Liver (tissue), 9 donors: Measurements from ENCODE around the gene L3MBTL1. TPM values are rescaled to one million over a fixed set of nuclear protein-coding genes. Genes with fewer than 3 reads are reported as not detected.

Experiments used
- DNase-seq: peaks from one replicate; pipeline ENCODE4 v3.0.0-alpha.2; 2017; ENCODE audit warnings: low spot score
- H3K27ac ChIP-seq, 2 donors: one replicate each; pipeline ENCODE4 v1.7.0; 2013; ENCODE audit warnings: inconsistent platforms in 2 of 2, low read length in 2 of 2, control low read depth in 1 of 2, low read depth in 1 of 2, mild to moderate bottlenecking in 1 of 2
- H3K27me3 ChIP-seq, 4 donors: one replicate each; pipeline versions ENCODE4 v1.6.1 to v1.7.0; 2013; ENCODE audit warnings: low read length in 3 of 4, inconsistent platforms in 1 of 4, mild to moderate bottlenecking in 1 of 4, moderate library complexity in 1 of 4; ENCODE audit not compliant: control insufficient read depth in 4 of 4, insufficient read depth in 4 of 4
- H3K36me3 ChIP-seq, 4 donors: one replicate each; pipeline versions ENCODE4 v1.6.1 to v1.7.0; 2013; ENCODE audit warnings: low read length in 3 of 4, mild to moderate bottlenecking in 3 of 4, low read depth in 1 of 4, moderate library complexity in 1 of 4; ENCODE audit not compliant: control insufficient read depth in 4 of 4, insufficient read depth in 3 of 4
- H3K4me1 ChIP-seq, 4 donors: one replicate each; pipeline versions ENCODE4 v1.6.1 to v1.7.0; 2013; ENCODE audit warnings: low read length in 3 of 4, mild to moderate bottlenecking in 3 of 4, moderate library complexity in 1 of 4; ENCODE audit not compliant: control insufficient read depth in 4 of 4, insufficient read depth in 4 of 4
- H3K4me3 ChIP-seq, 3 donors: one replicate each; pipeline versions ENCODE4 v1.6.1 to v1.7.0; 2013; ENCODE audit warnings: low read length in 3 of 3, control low read depth in 1 of 3, low read depth in 1 of 3, mild to moderate bottlenecking in 1 of 3
- H3K9ac ChIP-seq, 2 donors: one replicate each; pipeline ENCODE4 v1.7.0; 2013; ENCODE audit warnings: low read length in 2 of 2, mild to moderate bottlenecking in 2 of 2, moderate library complexity in 2 of 2, control low read depth in 1 of 2, low read depth in 1 of 2
- H3K9me3 ChIP-seq, 4 donors: one replicate each; pipeline versions ENCODE4 v1.6.1 to v1.7.0; 2013; ENCODE audit warnings: low read length in 3 of 4; ENCODE audit not compliant: control insufficient read depth in 4 of 4
- CTCF ChIP-seq: fragments of 150-350 bp; IDR thresholded peaks from 2 replicates; pipeline ENCODE4 v1.5.1; 2017; ENCODE audit warnings: improper control_type of control experiment, low read depth, low read length; ENCODE audit not compliant: missing input control
- EGR1 ChIP-seq, 2 donors: IDR thresholded peaks; 2 replicates each; pipeline ENCODE4 v1.6.1; 2016 to 2018; ENCODE audit warnings: antibody characterized with exemption in 2 of 2, low read depth in 2 of 2
- FOXA1 ChIP-seq: IDR thresholded peaks from 2 replicates; pipeline ENCODE4 v1.6.1; 2016; ENCODE audit warnings: antibody characterized with exemption
- FOXA2 ChIP-seq: IDR thresholded peaks from 2 replicates; pipeline ENCODE4 v1.6.1; 2016; ENCODE audit warnings: antibody characterized with exemption
- GABPA ChIP-seq, 2 donors: IDR thresholded peaks in 1 of 2; conservative IDR thresholded peaks in 1 of 2; 2 replicates each; pipeline ENCODE4 v1.6.1; 2016; ENCODE audit warnings: antibody characterized with exemption in 2 of 2, mild to moderate bottlenecking in 1 of 2, moderate library complexity in 1 of 2
- HNF4A ChIP-seq, 2 donors: conservative IDR thresholded peaks; 2 replicates each; pipeline ENCODE4 v1.6.1; 2016; ENCODE audit warnings: antibody characterized with exemption in 2 of 2, mild to moderate bottlenecking in 2 of 2
- HNF4G ChIP-seq: IDR thresholded peaks from 2 replicates; pipeline ENCODE4 v1.6.1; 2016; ENCODE audit warnings: antibody characterized with exemption
- JUND ChIP-seq, 2 donors: IDR thresholded peaks; 2 replicates each; pipeline ENCODE4 v1.6.1; 2016; ENCODE audit warnings: antibody characterized with exemption in 2 of 2
- MAX ChIP-seq: IDR thresholded peaks from 2 replicates; pipeline ENCODE4 v1.6.1; 2016; ENCODE audit warnings: antibody characterized with exemption
- NR2F2 ChIP-seq: IDR thresholded peaks from 2 replicates; pipeline ENCODE4 v1.6.1; 2016; ENCODE audit warnings: antibody characterized with exemption
- RAD21 ChIP-seq, 2 donors: IDR thresholded peaks; 2 replicates each; pipeline ENCODE4 v1.6.1; 2016; ENCODE audit warnings: antibody characterized with exemption in 2 of 2, mild to moderate bottlenecking in 2 of 2
- REST ChIP-seq: IDR thresholded peaks from 2 replicates; pipeline ENCODE4 v1.6.1; 2016; ENCODE audit warnings: antibody characterized with exemption, mild to moderate bottlenecking
- RXRA ChIP-seq, 2 donors: IDR thresholded peaks; 2 replicates each; pipeline ENCODE4 v1.6.1; 2017 to 2018; ENCODE audit warnings: antibody characterized with exemption in 2 of 2, mild to moderate bottlenecking in 1 of 2
- SP1 ChIP-seq: IDR thresholded peaks from 2 replicates; pipeline ENCODE4 v1.6.1; 2018; ENCODE audit warnings: antibody characterized with exemption, mild to moderate bottlenecking
- TAF1 ChIP-seq: conservative IDR thresholded peaks from 2 replicates; pipeline ENCODE4 v1.6.1; 2016; ENCODE audit warnings: antibody characterized with exemption, mild to moderate bottlenecking
- YY1 ChIP-seq: IDR thresholded peaks from 2 replicates; pipeline ENCODE4 v1.6.1; 2016; ENCODE audit warnings: antibody characterized with exemption, mild to moderate bottlenecking
- ZBTB33 ChIP-seq: IDR thresholded peaks from 2 replicates; pipeline ENCODE4 v1.6.1; 2016; ENCODE audit warnings: antibody characterized with exemption
- WGBS: extraction: QIAGEN DNeasy Blood & Tissue Kit; methylation state at CpG from one replicate; pipeline ENCODE4 v1.1.7; 2013; 5-methylcytosine and 5-hydroxymethylcytosine counted together
- polyA plus RNA-seq, 2 donors: library from polyadenylated mRNA; stranded (reverse) in 1 of 2; unstranded in 1 of 2; fragments of 200-250 nt in 1 of 2; fragments of >200 nt in 1 of 2; fragmentation: Nextera tagmentation in 1 of 2; extraction: Ambion mirVana in 1 of 2; gene quantifications; one replicate each; pipeline versions ENCODE4 v1.2.1 to v1.2.3, GENCODE V29; 2013 to 2015
- total RNA-seq, 2 donors: library from RNA; depleted of rRNA; stranded (reverse); fragments of >200 nt; gene quantifications; one replicate each; pipeline ENCODE4 v1.2.3, GENCODE V29; 2014
- donor health status: healthy.
- donor health status: healthy.
- donor health status: healthy.
- donor health status: healthy.
- donor health status: healthy.

Gene L3MBTL1
- total and polyA plus RNA-seq, 4 donors: 0.45 to 5.6 (median 2.0) TPM

GRCh38 chr20:43544501-43544900 lies 37.0 kb downstream of the L3MBTL1 start:
- H3K27me3 ChIP-seq: no peaks in the 10 kb centered on the region
- no peak overlapping the region for H3K4me3 ChIP-seq
- no peaks in the 10 kb centered on the region for H3K9me3 ChIP-seq
- H3K36me3 ChIP-seq: no peaks in the 10 kb centered on the region
- H3K27ac ChIP-seq: no peak overlapping the region
- DNase-seq: no peak
- peaks cover 9 to 22% (median 14%) of the 10 kb centered on the region in 4 donors for H3K4me1 ChIP-seq
- H3K9ac ChIP-seq: no peak overlapping the region
- no peak for TF ChIP-seq NR2F2
- no peak for TF ChIP-seq YY1
- TF ChIP-seq CTCF: no peak
- no peak for TF ChIP-seq HNF4G
- no peak for TF ChIP-seq MAX
- no peak for TF ChIP-seq FOXA2
- no peak for TF ChIP-seq GABPA (IDR thresholded peaks at IDR 0.05 in 1 of 2, conservative IDR thresholded peaks at IDR 0.05 in 1 of 2)
- no peak for TF ChIP-seq SP1
- TF ChIP-seq JUND (IDR thresholded peaks at IDR 0.05): no peak
- no peak for TF ChIP-seq RXRA (IDR thresholded peaks at IDR 0.05)
- no peak for TF ChIP-seq EGR1 (IDR thresholded peaks at IDR 0.05; ENCODE audit: low read depth in 2 of 2)
- 95% methylated on average over 9 of the region's 9 CpGs for WGBS

GRCh38 chr20:43545837-43546578 lies 38.5 kb downstream of the L3MBTL1 start:
- Histone ChIP-seq H3K9ac (no peak overlapping the region), H3K4me3 (no peak overlapping the region), H3K36me3 (no peaks in the 10 kb centered on the region), H3K27ac (no peak overlapping the region), H3K27me3 (no peaks in the 10 kb centered on the region), H3K4me1 (peaks cover 9 to 32% (median 27%) of the 10 kb centered on the region in 4 donors), H3K9me3 (no peaks in the 10 kb centered on the region)
- WGBS: 90% methylated on average over 4 of the region's 4 CpGs
- DNase-seq: no peak
- TF ChIP-seq YY1 (no peak), JUND (IDR thresholded peaks at IDR 0.05) (no peak), MAX (no peak), HNF4A (conservative IDR thresholded peaks at IDR 0.05) (no peak), ZBTB33 (no peak), HNF4G (no peak), REST (no peak), SP1 (no peak), FOXA1 (no peak), CTCF (no peak), FOXA2 (no peak), GABPA (IDR thresholded peaks at IDR 0.05 in 1 of 2, conservative IDR thresholded peaks at IDR 0.05 in 1 of 2) (no peak), RXRA (IDR thresholded peaks at IDR 0.05) (no peak), TAF1 (no peak), RAD21 (IDR thresholded peaks at IDR 0.05) (no peak), EGR1 (IDR thresholded peaks at IDR 0.05; ENCODE audit: low read depth in 2 of 2) (no peak)
